Suprapubic skin (tissue), 4 donors: Measurements from ENCODE around the gene KRTAP6-2. TPM values are rescaled to one million over a fixed set of nuclear protein-coding genes. Genes with fewer than 3 reads are reported as not detected.

Source experiments
- DNase-seq, 2 donors: peaks; one replicate each; pipeline ENCODE4 v3.0.0-alpha.2; 2019; ENCODE audit warnings: low spot score in 2 of 2
- H3K27ac ChIP-seq: fragments of 200-600 bp; sonication (generic); one replicate; pipeline ENCODE4 v1.5.1; 2019
- H3K27me3 ChIP-seq: fragments of 200-600 bp; sonication (generic); one replicate; pipeline ENCODE4 v1.5.1; 2019
- H3K36me3 ChIP-seq: fragments of 200-600 bp; sonication (generic); one replicate; pipeline ENCODE4 v1.5.1; 2019
- H3K4me1 ChIP-seq: fragments of 200-600 bp; sonication (generic); one replicate; pipeline ENCODE4 v1.5.1; 2019
- H3K4me3 ChIP-seq: fragments of 200-600 bp; sonication (generic); one replicate; pipeline ENCODE4 v1.5.1; 2019; ENCODE audit warnings: mild to moderate bottlenecking
- H3K9me3 ChIP-seq: fragments of 200-600 bp; sonication (generic); one replicate; pipeline ENCODE4 v1.5.1; 2019
- EP300 ChIP-seq: sonication (generic); formaldehyde crosslinking; IDR thresholded peaks from one replicate; pipeline ENCODE4 v1.6.1; 2017; ENCODE audit warnings: antibody characterized with exemption
- POLR2A ChIP-seq, 2 donors: fragments of 450-650 bp; IDR thresholded peaks; one replicate each; pipeline ENCODE4 v1.6.1; 2017; ENCODE audit warnings: antibody characterized with exemption in 2 of 2, mild to moderate bottlenecking in 2 of 2, moderate library complexity in 2 of 2
- POLR2AphosphoS5 ChIP-seq, 3 donors: sonication (generic); formaldehyde crosslinking; IDR thresholded peaks; one replicate each; pipeline ENCODE4 v1.6.1; 2017; ENCODE audit warnings: antibody characterized with exemption in 3 of 3
- WGBS: methylation state at CpG from one replicate; pipeline ENCODE4 v1.1.5; 2018; 5-methylcytosine and 5-hydroxymethylcytosine counted together
- total RNA-seq, 4 donors: library from RNA; depleted of rRNA; stranded (reverse); fragments of >200 nt; gene quantifications; one replicate each; pipeline ENCODE4 v1.1.0, GENCODE V29; 2016
- TF ChIP-seq, protein P1 (sequence below), 2 donors: fragments of 200-600 bp in 1 of 2; fragments of 450-650 bp in 1 of 2; sonication (generic) in 1 of 2; IDR thresholded peaks; one replicate each; pipeline ENCODE4 v1.5.1; 2016 to 2019; ENCODE audit warnings: antibody characterized with exemption in 2 of 2, mild to moderate bottlenecking in 1 of 2, moderate library complexity in 1 of 2

The KRTAP6-2 gene
- total RNA-seq, 4 donors from 2014 or later: not detected

DNA sequence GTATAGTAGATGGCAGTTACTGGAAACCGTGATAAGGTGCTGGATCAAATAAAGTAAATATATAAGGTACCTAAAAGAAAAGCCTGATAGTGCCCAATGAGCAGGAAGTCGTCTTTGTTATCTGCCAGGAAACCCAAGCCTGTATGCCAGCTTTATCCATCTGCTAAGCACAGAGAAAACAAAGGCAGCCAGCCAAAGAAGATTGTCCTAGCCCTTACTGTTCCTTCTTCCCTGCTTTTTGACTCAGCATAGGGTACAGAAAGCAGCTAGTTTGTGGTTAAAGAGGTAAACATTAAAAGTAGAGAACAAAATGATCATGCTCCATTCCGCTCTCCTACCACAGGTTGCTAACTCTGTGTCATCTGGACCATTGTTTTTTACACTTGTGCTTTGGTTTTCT lies 18.6 kb downstream of the KRTAP6-2 start:
- H3K9me3 ChIP-seq: no peaks in the 10 kb centered on the region
- TF ChIP-seq POLR2A (IDR thresholded peaks at IDR 0.05): no peak
- TF ChIP-seq, protein P1, sequence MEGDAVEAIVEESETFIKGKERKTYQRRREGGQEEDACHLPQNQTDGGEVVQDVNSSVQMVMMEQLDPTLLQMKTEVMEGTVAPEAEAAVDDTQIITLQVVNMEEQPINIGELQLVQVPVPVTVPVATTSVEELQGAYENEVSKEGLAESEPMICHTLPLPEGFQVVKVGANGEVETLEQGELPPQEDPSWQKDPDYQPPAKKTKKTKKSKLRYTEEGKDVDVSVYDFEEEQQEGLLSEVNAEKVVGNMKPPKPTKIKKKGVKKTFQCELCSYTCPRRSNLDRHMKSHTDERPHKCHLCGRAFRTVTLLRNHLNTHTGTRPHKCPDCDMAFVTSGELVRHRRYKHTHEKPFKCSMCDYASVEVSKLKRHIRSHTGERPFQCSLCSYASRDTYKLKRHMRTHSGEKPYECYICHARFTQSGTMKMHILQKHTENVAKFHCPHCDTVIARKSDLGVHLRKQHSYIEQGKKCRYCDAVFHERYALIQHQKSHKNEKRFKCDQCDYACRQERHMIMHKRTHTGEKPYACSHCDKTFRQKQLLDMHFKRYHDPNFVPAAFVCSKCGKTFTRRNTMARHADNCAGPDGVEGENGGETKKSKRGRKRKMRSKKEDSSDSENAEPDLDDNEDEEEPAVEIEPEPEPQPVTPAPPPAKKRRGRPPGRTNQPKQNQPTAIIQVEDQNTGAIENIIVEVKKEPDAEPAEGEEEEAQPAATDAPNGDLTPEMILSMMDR (IDR thresholded peaks at IDR 0.05): no peak
- TF ChIP-seq EP300: no peak
- no peak for TF ChIP-seq POLR2AphosphoS5 (IDR thresholded peaks at IDR 0.05)
- WGBS: 77% methylated on average over 3 of the region's 3 CpGs
- no peak for DNase-seq
- no peaks in the 10 kb centered on the region for H3K27me3 ChIP-seq
- no peaks in the 10 kb centered on the region for H3K36me3 ChIP-seq
- H3K27ac ChIP-seq: no peak overlapping the region
- no peaks in the 10 kb centered on the region for H3K4me1 ChIP-seq
- no peak overlapping the region for H3K4me3 ChIP-seq

DNA sequence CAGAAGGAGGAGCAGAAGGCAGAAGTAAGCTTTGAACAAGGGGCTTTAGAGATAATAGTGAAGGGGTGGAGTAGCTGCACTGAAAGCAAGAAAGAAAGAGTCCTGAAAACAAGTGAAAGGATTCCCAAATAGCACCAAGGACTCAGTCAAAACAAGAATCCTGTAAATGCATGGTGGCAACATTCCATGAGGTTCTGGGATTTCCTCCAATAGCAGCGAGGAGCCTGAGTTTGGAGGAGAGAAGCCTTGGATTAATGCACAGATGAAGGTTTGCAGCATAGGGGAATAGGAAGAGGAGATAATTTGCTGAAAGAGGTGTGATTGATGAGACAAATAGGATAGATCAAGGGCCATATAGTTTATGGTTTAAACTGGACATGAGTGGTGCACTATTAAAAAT lies 19.4 kb downstream of the KRTAP6-2 start:
- H3K4me1 ChIP-seq: no peaks in the 10 kb centered on the region
- H3K36me3 ChIP-seq: no peaks in the 10 kb centered on the region
- 14% methylated on average over 1 of the region's 1 CpG for WGBS
- H3K4me3 ChIP-seq: no peak overlapping the region
- DNase-seq: no peak
- H3K9me3 ChIP-seq: no peaks in the 10 kb centered on the region
- TF ChIP-seq EP300 (no peak), POLR2A (IDR thresholded peaks at IDR 0.05) (no peak), POLR2AphosphoS5 (IDR thresholded peaks at IDR 0.05) (no peak)
- TF ChIP-seq, protein P1 (IDR thresholded peaks at IDR 0.05): no peak
- no peak overlapping the region for H3K27ac ChIP-seq
- H3K27me3 ChIP-seq: no peaks in the 10 kb centered on the region

DNA sequence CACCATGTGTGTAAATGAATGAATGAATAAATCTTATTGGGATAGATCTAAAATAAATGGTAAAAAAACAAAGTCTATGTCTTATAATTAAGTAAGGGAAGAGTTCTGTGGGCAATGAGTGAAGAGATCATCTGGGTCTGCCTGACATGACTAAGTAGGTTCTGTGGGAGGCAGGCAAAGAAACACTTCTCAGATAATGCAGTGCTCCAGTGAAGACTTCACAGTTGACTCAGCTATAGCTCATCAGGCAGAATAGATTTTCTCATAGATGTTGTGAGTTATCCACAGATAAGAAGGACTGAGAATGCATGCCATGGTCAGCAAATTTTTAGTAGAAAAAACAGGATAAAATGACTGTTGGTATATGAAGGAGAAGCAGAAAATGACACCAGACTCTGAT lies 20.9 kb downstream of the KRTAP6-2 start:
- no peak overlapping the region for H3K4me3 ChIP-seq
- TF ChIP-seq POLR2A (IDR thresholded peaks at IDR 0.05) (no peak), POLR2AphosphoS5 (IDR thresholded peaks at IDR 0.05) (no peak), EP300 (no peak)
- TF ChIP-seq, protein P1 (IDR thresholded peaks at IDR 0.05): no peak
- H3K27me3 ChIP-seq: no peaks in the 10 kb centered on the region
- H3K27ac ChIP-seq: no peak overlapping the region
- no peaks in the 10 kb centered on the region for H3K9me3 ChIP-seq
- H3K36me3 ChIP-seq: no peaks in the 10 kb centered on the region
- no peak for DNase-seq
- no peaks in the 10 kb centered on the region for H3K4me1 ChIP-seq

DNA sequence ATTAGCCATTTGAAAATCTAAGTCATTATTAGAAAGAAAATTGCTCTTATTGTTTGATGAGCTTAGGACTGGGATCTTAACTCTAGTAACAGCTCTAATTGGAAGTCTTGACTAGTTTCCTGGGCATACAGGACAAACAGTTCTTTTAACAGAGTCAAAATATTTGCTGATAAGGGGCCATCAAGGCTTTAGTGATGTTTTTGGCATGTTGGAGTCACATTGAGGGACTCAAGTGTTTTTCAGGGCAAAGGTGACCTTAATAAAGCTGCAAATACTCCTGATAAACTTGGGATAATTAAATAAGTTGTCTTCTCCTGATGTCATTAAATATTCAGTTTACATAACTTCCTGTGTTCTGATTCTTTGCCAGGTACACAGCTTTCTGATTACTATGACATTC lies 31.1 kb downstream of the KRTAP6-2 start:
- no peaks in the 10 kb centered on the region for H3K36me3 ChIP-seq
- no peak overlapping the region for H3K27ac ChIP-seq
- H3K4me3 ChIP-seq: no peak overlapping the region
- no peaks in the 10 kb centered on the region for H3K9me3 ChIP-seq
- no peaks in the 10 kb centered on the region for H3K27me3 ChIP-seq
- no peak for DNase-seq
- no peak for TF ChIP-seq EP300
- no peak for TF ChIP-seq POLR2AphosphoS5 (IDR thresholded peaks at IDR 0.05)
- TF ChIP-seq, protein P1 (IDR thresholded peaks at IDR 0.05): no peak
- TF ChIP-seq POLR2A (IDR thresholded peaks at IDR 0.05): no peak
- no peaks in the 10 kb centered on the region for H3K4me1 ChIP-seq

DNA sequence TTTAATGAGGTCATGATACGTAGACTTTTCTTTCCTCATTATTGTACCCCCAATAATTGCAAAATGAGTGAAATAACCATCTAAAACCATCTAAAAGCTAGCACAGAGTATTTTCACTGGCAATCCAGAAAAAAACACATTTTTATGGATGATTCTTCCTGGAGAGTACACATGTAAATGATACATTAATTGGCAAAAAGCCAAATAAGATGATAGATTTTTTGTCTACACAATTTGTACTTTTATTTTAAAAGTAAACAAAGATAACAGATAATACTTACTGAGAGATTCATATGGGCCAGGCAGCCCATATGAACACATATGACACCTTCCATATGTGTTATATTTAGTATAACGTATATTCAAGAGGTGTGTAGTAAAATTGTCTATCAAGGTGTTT lies 35.1 kb downstream of the KRTAP6-2 start:
- TF ChIP-seq POLR2AphosphoS5 (IDR thresholded peaks at IDR 0.05): no peak
- Histone ChIP-seq H3K4me1 (no peaks in the 10 kb centered on the region), H3K4me3 (no peak overlapping the region), H3K9me3 (no peaks in the 10 kb centered on the region), H3K36me3 (no peaks in the 10 kb centered on the region), H3K27ac (no peak overlapping the region), H3K27me3 (no peaks in the 10 kb centered on the region)
- DNase-seq: no peak
- 91% methylated on average over 2 of the region's 2 CpGs for WGBS

DNA sequence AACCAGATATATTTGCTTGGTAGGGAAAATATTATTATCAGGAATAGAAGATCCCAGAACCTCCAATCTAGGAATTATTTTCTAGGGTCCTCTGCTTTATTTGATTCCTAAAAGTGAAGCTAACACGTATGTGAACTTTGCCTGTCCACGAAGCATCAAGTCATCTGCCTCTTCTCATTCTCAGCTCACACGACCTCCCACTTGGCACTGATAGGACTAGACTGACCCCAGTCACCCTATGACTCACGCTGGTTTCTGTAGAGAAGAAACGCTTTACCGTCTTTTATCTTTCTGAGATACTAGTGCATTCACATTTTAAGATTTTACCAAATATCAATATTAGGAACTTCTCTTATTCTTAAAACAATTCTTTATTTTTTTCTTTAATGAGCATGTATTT lies 35.6 kb downstream of the KRTAP6-2 start:
- no peaks in the 10 kb centered on the region for H3K4me1 ChIP-seq
- DNase-seq: no peak
- H3K4me3 ChIP-seq: no peak overlapping the region
- no peaks in the 10 kb centered on the region for H3K9me3 ChIP-seq
- no peaks in the 10 kb centered on the region for H3K27me3 ChIP-seq
- WGBS: 81% methylated on average over 6 of the region's 6 CpGs
- H3K27ac ChIP-seq: no peak overlapping the region
- H3K36me3 ChIP-seq: no peaks in the 10 kb centered on the region
- TF ChIP-seq, protein P1 (IDR thresholded peaks at IDR 0.05): no peak
- no peak for TF ChIP-seq POLR2AphosphoS5 (IDR thresholded peaks at IDR 0.05)
- no peak for TF ChIP-seq EP300
- no peak for TF ChIP-seq POLR2A (IDR thresholded peaks at IDR 0.05)
